Fibroblast of skin of left quadriceps (primary cell): ENCODE data around the gene EMP3.
"Not testable (repeated sequence)": the region's sequence is repeated elsewhere in the genome, so short reads cannot be mapped to it uniquely, and the experiment has no call there.

Source experiments
- DNase-seq, 2 experiments: peaks; one replicate each; pipeline ENCODE4 v3.0.0-alpha.2; 2013; ENCODE audit warnings: low read depth in 2 of 2

Gene EMP3, protein sequence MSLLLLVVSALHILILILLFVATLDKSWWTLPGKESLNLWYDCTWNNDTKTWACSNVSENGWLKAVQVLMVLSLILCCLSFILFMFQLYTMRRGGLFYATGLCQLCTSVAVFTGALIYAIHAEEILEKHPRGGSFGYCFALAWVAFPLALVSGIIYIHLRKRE

DNA sequence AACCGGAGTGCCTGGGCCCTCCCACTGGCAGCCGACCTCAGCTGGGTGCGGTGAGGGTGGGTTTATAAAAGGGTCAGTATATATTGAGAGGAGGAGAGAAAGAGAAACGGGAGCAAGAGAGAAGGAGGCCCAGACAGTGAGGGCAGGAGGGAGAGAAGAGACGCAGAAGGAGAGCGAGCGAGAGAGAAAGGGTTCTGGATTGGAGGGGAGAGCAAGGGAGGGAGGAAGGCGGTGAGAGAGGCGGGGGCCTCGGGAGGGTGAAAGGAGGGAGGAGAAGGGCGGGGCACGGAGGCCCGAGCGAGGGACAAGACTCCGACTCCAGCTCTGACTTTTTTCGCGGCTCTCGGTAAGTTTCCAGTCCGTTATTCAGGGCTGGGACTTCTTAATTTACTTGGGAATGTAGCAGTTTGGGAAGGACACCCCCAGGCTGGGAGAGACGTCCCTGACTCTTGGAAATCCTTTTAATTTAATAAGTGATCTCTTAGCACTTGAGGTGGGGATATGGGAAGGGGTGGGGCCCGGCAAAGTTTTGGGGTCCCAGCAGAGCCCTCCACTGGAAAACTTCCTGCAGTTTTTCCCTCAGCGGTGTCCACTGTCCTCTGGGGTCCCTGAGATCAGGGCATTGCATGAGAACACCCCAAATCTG is at the start of gene EMP3:
Gene EMP3 (plus strand): TSS at position 288 of the 646 bp plus-strand sequence. CDS start 1,293 bp downstream, outside the sequence.
- DNase-seq: peak; percentile 86 to 89

DNA sequence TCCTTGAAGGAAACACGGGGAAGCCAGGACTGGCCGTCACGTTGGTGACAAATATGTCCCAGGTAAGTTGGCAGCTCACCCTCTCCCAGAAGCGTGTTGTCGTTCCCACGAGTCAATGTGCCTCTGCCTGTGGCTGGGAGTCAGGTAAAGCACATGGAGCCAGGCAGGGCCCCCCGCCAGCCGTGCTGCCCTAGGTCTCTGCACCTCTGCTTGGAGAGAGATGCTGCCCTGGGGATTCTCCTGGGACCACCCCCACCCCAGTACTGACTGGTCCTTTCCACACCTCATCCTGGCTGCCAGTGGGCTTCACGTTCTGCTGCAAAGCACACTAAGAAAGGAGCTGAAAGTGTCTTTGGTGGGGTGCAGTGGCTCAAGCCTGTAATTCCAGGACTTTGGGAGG is 45.6 kb upstream of the EMP3 start:
- DNase-seq: no peak

DNA sequence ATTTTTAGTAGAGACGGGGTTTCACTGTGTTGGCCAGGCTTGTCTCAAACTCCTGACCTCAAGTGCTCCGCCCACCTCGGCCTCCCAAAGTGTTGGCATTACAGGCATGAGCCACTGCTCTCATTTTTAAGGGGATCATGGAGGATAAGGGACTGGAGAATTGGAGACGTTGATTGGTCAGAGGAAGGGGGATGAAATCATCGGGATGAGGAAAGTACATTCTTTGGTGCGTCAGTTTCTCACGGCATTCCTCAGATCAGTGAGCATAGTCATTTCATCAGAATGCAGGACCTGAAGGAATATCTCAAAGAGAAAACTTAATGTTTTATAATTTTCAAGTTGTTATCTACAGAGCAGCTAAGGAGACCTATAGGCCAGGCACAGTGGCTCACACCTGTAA is 41.4 kb upstream of the EMP3 start:
- DNase-seq: peak; percentile 67 to 74

DNA sequence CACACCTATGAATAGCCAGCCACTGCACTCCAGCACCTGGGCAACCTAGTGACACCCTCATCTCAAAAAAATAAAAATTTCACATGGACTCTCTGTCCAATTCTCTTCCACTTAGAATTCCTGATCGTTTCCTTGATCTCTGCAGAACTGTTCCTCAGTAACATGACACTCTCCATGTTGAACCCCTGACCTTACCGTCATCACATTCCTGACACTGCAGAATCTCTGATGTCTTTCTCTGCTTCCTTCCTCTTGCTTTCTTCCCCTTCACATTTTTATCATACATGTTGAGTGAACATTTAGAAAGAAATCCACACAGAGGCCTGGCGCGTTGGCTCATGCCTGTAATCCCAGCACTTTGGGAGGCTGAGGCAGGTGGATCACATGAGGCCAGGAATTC is 40.5 kb upstream of the EMP3 start:
- no peak for DNase-seq

DNA sequence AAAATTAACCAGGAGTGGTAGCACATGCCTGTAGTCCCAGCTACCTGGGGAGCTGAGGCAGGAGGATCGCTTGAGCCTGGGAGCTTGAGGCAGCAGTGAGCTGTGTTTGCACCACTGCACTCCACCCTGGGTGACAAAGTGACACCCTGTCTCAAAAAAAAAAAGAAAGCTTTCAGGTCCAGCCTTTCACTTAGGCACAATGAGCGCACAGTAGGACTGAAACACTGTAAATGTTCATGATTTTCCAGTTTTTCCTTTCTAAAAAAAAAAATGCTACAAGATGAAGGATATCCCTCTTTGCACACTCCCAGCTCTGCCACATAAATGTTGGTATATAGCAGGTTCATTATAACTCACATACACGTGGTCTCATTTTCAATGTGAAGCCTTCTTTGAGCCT is 37.6 kb upstream of the EMP3 start:
- DNase-seq: no peak

DNA sequence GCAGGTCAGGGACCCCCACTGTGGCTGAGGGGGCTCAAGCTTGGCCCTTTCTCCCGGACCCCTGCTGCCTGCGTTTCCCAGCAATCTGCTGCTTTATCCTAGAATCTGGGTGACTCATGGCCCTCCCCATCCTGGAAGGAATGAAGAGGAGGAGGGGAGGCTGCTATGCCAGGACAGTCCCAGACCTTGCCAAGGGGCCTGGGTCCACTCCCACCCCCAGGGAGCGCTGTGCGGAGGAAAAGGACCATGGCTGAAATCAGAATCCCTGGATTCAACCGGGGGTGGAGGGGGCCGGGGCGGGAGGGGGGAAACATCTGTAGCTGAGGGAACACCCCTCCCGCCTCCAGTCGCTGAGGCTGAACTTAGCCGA is 35.0 kb upstream of the EMP3 start:
- no peak for DNase-seq

DNA sequence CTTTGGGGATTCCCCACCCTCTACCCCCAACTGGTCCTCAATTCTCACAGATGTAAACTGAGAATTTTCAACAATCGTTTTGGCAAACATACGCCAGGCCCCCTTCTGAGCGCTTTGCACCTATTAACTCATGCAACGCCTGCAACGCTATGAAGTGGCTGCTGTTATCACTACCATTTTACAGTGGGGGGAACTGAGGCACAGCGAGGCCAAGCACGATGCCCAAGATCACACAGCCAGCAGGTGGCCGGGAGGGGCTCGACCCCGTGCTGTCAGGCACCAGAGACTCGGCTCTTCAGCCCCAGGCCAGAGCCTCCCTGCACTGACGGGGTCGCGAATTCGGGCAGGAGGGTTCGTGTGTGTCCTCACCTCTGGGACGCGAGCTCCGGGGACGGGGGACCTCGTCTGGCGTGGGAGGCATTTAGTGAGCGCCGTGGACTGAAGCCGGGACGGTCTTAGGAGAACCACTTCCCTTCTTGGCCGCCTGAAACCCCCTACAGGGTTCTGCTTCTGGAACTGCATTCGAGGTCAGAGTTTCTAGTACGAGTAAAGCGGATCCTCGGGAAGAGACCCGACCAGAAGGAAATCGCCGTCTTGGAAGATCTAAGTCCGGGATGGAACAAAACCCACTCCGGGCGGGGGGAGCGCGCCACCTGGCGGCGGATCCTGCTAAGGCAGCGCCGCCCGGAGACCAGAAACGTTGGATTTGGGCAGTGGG is 34.4 kb upstream of the EMP3 start:
- peak; percentile 68 to 72 for DNase-seq

DNA sequence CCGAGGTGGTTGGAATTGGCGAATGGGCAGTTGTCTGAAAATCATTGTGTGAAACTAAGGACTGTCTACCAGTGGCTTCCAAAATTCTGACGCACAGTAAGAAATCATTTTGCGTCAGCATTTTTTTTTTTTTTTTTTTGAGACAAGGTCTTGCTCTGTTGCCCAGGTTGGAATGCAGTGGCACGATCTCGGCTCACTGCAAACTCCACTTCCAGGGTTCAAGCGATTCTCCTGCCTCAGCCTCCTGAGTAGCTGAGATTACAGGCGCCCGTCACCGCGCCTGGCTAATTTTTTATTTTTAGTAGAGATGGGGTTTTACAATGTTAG is 33.9 kb upstream of the EMP3 start:
- DNase-seq: not testable (repeated sequence)

DNA sequence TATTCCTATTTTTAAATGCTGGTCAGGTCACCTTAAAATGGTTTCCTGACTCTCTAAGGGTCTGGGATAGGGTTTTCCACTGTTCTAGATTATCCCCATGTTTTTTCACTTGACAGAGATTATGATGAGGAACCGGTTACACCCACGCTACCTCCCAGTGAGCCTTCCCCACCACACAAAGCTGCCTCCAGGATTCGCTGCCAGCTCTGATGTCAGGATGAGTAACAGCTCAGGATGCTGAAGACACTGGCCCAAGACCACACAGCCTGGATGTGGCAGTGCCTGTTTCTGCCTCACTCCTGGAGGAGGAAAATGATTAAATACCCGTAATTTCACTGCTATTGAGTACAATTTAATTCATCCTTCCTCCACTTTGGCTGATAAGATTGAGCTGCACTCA is 32.6 kb upstream of the EMP3 start:
- DNase-seq: peak in 1 of 2 experiments; percentile 57

DNA sequence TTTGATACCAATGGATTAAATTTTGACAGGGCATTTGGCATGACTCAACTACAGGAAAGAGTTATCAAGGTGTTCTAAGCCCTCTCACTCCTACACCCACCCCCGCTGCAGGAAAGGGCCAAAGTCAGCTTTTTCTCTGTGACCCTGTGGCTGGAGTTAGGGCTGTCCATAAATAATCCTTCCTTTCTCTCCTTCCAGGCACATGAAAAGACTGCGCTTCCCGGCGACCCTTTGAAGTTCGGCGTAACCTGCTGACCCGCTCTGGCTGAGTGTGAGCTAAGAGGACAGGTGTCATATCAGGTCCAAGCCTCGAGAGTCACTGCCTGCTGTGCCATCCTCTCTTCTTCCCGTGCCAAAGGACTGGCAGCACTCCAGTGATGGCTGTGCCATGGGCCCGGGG is 29.9 kb upstream of the EMP3 start:
- DNase-seq: no peak

DNA sequence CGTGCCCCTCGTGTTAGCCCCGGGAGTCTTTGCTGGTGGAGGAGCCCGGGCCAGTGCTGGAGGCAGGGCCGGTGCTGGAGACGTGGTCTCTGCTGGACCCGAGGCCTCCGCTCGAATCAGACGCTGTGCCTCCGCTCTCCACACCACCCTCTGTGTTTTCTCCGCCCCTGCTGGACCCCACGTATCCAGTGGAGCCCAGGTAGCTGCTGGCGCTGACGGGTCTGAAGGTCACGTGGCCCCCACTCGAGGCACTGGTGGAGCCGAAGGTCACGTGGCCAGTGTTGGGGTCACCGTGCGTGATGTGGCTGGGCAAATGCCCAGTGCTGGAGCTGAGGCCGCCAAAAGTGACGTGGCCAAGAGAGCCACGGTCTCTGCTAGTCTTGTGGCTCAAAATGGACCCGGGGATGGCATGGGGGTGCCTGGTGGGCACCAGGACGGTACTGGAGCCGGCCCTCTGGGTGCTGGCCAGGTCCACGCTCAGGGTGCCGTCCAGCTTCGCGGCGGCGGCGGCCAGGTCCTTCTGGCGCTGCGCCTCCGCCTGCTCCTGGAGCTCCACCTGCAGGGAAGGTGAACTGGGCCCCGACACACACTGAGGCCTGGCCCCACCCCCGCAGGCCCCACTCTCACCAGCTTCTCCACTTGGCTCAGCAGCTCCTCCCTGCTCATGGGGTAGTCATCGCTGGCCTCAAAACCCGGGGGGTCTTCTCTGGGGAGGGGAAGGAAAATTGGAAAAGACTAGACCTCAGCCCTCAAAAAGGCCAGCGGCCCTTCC is 28.2 kb upstream of the EMP3 start:
- no peak for DNase-seq

DNA sequence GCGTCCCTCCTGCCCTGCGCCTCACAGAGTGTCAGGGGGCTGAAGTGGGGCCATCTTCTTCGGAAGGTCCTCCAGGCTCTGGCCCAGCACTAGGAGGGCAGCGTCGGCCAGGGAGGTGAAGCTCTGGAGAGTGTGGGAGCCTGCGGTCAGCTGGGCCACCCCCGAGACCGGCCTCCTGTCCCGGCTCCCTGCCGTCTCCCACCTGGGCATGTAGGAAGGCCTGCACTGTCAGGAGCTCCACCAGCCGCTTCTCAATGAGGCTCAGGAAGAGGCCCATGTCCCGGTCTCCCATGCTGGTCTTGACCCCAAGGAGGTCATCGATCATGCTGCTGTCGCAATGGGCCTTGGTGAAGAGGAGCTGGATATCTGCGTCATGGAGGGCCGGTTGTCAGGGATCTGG is 27.4 kb upstream of the EMP3 start:
- no peak for DNase-seq

DNA sequence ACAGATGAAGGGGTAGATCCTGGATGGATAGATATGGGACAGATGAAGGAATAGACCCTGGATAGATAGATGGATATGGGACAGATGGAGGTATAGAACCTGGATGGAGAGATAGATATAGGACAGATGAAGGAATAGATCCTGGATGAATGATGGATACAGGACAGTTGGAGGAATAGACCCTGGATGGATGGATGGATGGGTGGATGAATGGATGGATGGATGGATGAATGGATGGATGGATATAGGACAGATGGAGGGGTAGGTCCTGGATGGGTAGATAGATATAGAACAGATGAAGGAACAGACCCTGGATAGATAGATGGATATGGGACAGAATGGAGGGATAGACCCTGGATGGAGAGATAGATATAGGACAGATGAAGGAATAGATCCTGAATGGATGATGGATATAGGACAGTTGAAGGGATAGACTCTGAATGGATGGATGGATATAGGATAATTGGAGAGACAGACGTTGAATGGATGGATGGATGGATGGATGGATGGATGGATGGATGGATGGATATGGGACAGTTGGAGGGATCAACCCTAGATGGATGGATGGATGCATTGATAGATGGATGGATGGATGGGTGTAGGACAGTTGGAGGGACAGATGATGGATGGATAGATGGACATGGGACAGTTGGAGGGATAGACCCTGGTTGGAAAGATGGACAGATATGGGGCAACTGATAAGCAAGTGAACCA is 23.3 kb upstream of the EMP3 start:
- no peak for DNase-seq

DNA sequence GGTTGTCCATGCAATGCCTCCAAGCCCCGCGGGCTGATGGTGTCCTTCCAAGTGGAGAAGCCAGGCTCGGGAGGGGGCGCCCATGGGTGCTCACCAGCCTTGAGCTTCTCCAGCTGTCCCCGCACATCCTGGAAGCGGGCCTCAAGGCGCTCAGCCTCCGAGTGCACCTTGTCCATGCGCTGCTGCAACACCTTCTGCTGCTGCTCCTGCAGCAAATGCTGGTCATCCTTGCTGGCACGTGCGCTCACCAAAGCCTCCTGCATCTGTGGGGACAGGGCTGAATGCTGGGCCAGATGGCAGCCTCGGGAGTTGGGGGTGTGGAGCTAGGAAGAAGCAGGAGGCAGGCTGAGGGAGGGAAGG is 22.8 kb upstream of the EMP3 start:
- DNase-seq: no peak

DNA sequence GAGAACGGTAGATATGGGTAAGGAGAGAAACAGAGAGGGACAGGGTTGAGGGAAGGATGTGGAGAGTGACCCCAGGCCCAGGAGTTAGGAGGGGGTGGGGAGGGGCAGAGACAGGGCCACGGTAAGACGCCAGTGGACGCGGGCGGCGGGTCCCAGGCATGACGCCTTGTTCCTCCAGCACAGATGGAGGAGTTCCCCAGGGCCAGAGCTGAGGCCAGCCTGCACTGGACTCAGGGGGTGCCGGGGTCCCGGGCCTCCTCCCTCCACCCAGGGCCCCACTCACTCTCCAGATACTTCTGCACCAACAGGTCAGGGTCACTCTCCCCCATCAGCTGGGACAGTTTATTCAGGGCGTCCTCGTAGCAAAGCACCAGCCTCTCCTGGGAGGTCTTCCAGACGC is 22.0 kb upstream of the EMP3 start:
- no peak for DNase-seq

DNA sequence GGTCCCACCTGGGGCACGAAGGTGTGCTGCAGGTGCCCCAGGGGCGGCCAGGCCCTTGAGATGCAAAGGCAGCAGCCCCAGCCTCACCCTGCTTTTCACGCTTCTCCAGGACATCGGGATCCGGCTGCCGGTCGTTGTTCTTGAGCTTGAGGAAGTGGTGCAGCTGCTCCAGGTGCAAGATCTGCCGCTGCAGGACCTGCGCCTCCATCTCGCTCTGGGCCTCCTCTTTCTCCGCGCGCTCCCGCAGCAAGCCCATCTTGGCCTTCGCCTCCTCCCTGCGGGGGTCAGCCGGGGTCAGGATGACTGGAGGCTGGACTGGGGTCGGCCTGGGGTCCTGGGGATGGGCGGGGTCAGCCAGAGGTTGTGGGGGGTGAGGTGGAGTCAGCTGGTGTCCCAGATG is 21.5 kb upstream of the EMP3 start:
- DNase-seq: no peak

DNA sequence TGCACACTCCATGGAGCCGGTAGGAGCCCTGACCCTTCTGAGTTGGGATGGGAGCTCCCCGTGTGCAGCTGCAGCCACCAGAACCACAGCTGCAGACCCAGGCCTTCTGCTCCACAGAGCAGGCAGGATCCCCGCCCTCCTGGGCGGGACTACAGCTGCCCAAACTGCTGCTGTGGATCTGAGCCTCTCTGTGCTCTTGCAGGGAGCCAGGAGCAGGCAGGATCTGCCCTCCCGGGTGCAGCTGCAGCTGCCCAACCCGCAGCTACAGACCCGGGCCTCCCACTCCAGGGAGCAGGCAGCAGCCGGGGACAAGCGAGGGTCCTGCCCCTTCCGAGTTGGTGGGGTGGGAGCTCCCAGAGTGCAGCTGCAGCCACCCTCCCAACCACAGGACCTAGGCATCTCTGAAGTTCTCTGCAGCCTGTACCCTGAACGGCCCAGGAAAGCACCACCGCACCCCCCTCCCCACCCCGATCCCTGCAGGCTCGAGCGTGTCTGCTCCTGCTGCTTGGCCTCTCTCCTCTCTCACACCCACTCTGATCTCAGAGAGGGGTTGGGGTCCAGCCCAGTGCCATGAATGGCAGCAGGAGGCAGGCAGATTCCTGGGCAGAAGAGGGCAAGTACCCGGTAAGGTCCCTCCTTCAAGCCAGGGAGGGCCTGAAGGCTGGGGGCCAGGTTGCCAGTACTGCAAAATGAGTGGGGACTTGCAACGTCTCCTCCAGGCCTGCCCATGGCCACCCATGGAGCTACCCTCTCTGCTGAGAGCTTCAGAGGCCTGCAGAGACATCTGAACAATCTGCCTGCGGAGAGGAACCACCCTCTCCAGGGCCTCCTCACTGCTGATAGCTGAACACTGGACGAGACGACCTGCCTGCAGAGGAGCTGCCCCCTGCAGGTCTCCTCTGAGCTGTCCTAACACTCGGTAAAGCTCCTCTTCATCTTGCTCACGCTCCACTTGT is 16.4 kb upstream of the EMP3 start:
- DNase-seq: no peak

DNA sequence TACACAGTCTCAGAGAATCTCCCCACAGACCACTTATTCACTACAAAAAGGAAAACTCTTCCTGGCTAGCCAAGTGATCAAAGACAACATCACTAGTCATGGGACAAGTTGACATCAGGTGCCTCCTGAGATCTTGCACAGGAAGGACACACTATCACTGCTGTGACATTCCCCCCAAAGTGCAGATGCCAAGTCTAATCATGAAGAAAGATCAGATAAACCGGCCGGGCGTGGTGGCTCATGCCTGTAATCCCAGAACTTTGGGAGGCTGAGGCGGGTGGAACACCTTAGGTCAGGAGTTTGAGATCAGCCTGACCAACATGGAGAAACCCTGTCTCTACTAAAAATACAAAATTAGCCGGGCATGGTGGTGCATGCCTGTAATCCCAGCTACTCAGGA is 15.6 kb upstream of the EMP3 start:
- DNase-seq: not testable (repeated sequence)

DNA sequence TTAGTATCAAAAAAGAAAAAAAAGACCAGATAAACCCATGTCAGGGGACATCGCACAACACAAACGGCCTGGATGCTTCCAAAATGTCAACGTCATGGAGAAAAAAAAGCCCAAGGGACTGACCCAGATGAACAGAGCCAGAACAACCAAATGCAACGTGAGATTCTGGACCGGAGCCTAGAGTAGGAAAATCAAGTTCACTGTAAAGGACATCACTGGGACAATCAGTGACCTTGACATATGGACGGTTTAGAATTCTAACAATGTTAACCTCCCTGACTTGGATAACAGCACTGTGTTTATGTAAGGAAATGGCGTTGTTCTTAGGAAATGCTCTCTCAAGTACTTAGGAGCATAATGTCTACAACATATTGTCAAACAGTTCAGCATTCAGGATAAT is 15.1 kb upstream of the EMP3 start:
- no peak for DNase-seq

DNA sequence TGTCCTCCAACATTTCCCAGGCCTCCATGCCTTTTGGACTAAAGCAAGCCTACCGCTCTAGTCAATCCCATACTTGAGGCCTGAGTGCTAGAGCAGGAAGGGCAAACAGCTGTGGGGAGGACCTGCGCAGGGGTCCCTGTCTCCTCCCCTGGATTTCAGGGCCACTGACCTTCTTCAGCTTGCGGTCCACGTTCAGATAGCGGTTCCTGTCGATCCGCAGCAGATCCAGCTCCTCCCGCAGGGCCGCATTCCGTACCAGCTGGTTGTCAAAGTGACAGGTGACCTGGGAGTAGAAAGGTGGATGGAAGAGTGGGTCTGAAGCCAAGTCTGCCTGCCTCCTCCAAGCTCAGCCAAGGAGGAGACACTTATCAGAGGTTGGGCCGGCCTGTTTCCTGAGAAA is 14.0 kb upstream of the EMP3 start:
- no peak for DNase-seq

DNA sequence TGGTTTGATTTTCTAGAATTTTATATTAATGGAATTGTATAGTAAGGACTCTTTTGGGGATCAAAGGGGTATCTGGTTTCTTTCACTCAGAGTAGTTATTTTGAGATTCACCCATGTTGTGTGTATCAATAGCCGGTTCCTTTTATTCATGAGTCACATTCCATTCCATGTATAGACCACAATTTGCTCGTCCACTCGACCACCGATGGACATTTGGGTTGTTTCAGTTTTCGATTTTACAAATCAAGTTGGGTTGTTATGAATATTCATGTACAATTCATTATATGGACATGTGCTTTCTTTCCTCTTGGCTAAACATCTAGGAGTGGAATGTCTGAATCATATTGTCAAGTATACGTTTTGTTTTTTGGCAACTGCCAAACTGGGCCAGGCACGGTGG is 9.6 kb upstream of the EMP3 start:
- no peak for DNase-seq
